ENCODE results near the gene CD248.

- TF ChIP-seq CTCF (IDR thresholded peaks at IDR 0.05) = no peak
- no peak for TF ChIP-seq POLR2AphosphoS5 (IDR thresholded peaks at IDR 0.05; ENCODE audit: low read depth, low read length)
- no peak for TF ChIP-seq REST (IDR thresholded peaks at IDR 0.05; ENCODE audit: insufficient read depth in 1 of 2, low read depth in 2 of 2, low read length in 1 of 2)
- no peak for TF ChIP-seq TCF7L2 (IDR thresholded peaks at IDR 0.05; ENCODE audit: low read depth, low read length)
These were observed 9.6 kb upstream of the CD248 start for GRCh38 chr11:66326261-66327111.

Data from Panc1 (cell line).